ENCODE measurements around the gene PRR19. TPM values are rescaled to one million over a fixed set of nuclear protein-coding genes. Genes with fewer than 3 reads are reported as not detected.

PRR19 gene
- total RNA-seq, 1 experiment from 2014 or later = 0.93 TPM

GRCh38 chr19:42282819-42283187, 19.1 kb upstream of the PRR19 start:
- no peaks in the 10 kb centered on the region for H4K20me1 ChIP-seq (ENCODE audit: insufficient read depth)
- H3K4me1 ChIP-seq (ENCODE audit: control insufficient read depth in 1 of 2, insufficient read depth in 2 of 2, low read length in 2 of 2) = peaks cover 46 to 75% of the 10 kb centered on the region in 2 experiments
- BruUV-seq (replicated peaks) = no TSS peak

More at GRCh38 chr19:42282819-42283187, 19.1 kb upstream of the PRR19 start:
- POLR2A ChIA-PET = interaction anchor here (1.1 kb wide), 1 partner anchor 40 kb away, joined by 4 read pairs; no protein-coding TSS in a partner anchor
- H3K9ac ChIP-seq (ENCODE audit: low read length) = peak overlapping the region; percentile 86
- intact Hi-C loops (cut with micrococcal nuclease) = no loop called here
- H3K4me3 ChIP-seq (replicated peaks in 1 of 2; ENCODE audit: low read depth in 1 of 2, low read length in 2 of 2) = peak overlapping the region in 1 of 2 experiments; percentile 59; a peak in 3 of 4 replicates
- no peak for DNase-seq (ENCODE audit: low read depth, low spot score)
- no peaks in the 10 kb centered on the region for H3K9me3 ChIP-seq (ENCODE audit: control insufficient read depth in 1 of 2, insufficient read depth in 1 of 2, low read depth in 1 of 2, low read length in 2 of 2)
- H3K4me2 ChIP-seq (ENCODE audit: low read length) = peak overlapping the region; percentile 97
- TF ChIP-seq SRF (IDR thresholded peaks at IDR 0.05; ENCODE audit: low read depth) (no peak), POLR2A (IDR thresholded peaks at IDR 0.05; ENCODE audit: borderline replicate concordance, extremely low read depth, insufficient read depth, insufficient read length) (no peak), MAX (IDR thresholded peaks at IDR 0.05) (no peak), SP1 (IDR thresholded peaks at IDR 0.05; ENCODE audit: low read depth) (no peak), CTCF (IDR thresholded peaks at IDR 0.05 in 2 of 3, conservative IDR thresholded peaks at IDR 0.05 in 1 of 3; ENCODE audit: borderline replicate concordance in 1 of 3, insufficient read depth in 1 of 3, low read depth in 2 of 3, low read length in 2 of 3) (no peak), RAD21 (IDR thresholded peaks at IDR 0.05; ENCODE audit: low read depth) (no peak), ZNF274 (IDR thresholded peaks at IDR 0.05; ENCODE audit: low read depth, low read length) (no peak), CEBPB (IDR thresholded peaks at IDR 0.05; ENCODE audit: low read depth) (no peak), CBX3 (IDR thresholded peaks at IDR 0.05; ENCODE audit: low read depth) (no peak), ZFX (IDR thresholded peaks at IDR 0.05) (no peak), JUND (IDR thresholded peaks at IDR 0.05) (no peak), FOSL1 (IDR thresholded peaks at IDR 0.05; ENCODE audit: low read depth) (no peak), EZH2phosphoT487 (IDR thresholded peaks at IDR 0.05; ENCODE audit: borderline replicate concordance) (no peak), ZBTB33 (IDR thresholded peaks at IDR 0.05; ENCODE audit: extremely low read depth, insufficient replicate concordance, low read length) (no peak), ELF1 (IDR thresholded peaks at IDR 0.05; ENCODE audit: borderline replicate concordance, low read depth) (no peak), ATF3 (IDR thresholded peaks at IDR 0.05) (no peak), TCF7L2 (IDR thresholded peaks at IDR 0.05; ENCODE audit: borderline replicate concordance, extremely low read depth, insufficient read depth, insufficient read length) (no peak)
- TF ChIP-seq, protein P1, sequence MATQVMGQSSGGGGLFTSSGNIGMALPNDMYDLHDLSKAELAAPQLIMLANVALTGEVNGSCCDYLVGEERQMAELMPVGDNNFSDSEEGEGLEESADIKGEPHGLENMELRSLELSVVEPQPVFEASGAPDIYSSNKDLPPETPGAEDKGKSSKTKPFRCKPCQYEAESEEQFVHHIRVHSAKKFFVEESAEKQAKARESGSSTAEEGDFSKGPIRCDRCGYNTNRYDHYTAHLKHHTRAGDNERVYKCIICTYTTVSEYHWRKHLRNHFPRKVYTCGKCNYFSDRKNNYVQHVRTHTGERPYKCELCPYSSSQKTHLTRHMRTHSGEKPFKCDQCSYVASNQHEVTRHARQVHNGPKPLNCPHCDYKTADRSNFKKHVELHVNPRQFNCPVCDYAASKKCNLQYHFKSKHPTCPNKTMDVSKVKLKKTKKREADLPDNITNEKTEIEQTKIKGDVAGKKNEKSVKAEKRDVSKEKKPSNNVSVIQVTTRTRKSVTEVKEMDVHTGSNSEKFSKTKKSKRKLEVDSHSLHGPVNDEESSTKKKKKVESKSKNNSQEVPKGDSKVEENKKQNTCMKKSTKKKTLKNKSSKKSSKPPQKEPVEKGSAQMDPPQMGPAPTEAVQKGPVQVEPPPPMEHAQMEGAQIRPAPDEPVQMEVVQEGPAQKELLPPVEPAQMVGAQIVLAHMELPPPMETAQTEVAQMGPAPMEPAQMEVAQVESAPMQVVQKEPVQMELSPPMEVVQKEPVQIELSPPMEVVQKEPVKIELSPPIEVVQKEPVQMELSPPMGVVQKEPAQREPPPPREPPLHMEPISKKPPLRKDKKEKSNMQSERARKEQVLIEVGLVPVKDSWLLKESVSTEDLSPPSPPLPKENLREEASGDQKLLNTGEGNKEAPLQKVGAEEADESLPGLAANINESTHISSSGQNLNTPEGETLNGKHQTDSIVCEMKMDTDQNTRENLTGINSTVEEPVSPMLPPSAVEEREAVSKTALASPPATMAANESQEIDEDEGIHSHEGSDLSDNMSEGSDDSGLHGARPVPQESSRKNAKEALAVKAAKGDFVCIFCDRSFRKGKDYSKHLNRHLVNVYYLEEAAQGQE (IDR thresholded peaks at IDR 0.05; ENCODE audit: low read depth) = no peak
- no peak overlapping the region for H2AFZ ChIP-seq (ENCODE audit: low read depth, low read length, poor library complexity, severe bottlenecking)
- peak overlapping the region; percentile 94 for H3K27ac ChIP-seq (ENCODE audit: low read depth, low read length)
- H3K9me2 ChIP-seq (ENCODE audit: insufficient read depth) = no peaks in the 10 kb centered on the region
- no peak for ATAC-seq
- CTCF ChIA-PET = interaction anchor here (4.8 kb wide), 1 partner anchor 37 kb away, joined by 63 read pairs; no protein-coding TSS in a partner anchor
- peaks cover 18% of the 10 kb centered on the region; the same call in 1 of the 2 replicates for H3K79me2 ChIP-seq (ENCODE audit: insufficient read depth, low read length)
- H3K36me3 ChIP-seq (ENCODE audit: control insufficient read depth in 1 of 2, insufficient read depth in 2 of 2, low read length in 2 of 2) = peaks cover 4 to 9% of the 10 kb centered on the region in 2 experiments; a peak in 2 of 4 replicates
- no peaks in the 10 kb centered on the region for H3K27me3 ChIP-seq (ENCODE audit: insufficient read depth, low read length)
- RAD21 ChIA-PET (ENCODE audit: low non-redundant PET in 1 of 2, low total read pairs in 2 of 2, uncharacterized antibody in 2 of 2, unreplicated experiment in 2 of 2) = interaction anchor here in 1 of 2 experiments (0.6 kb wide), 1 partner anchor 37 kb away, joined by 7 read pairs; no protein-coding TSS in a partner anchor

Measured in HCT116 (cell line).